Measurements from ENCODE around the gene MRPS17. TPM values are rescaled to one million over a fixed set of nuclear protein-coding genes. Genes with fewer than 3 reads are reported as not detected.

MRPS17 gene
- total and polyA plus RNA-seq, 2 of the 4 experiments (the other 2 are of a cell fraction) = 9.9 to 15.2 TPM

- H3K36me3 ChIP-seq (ENCODE audit: control insufficient read depth, insufficient read depth, low read length) = peaks cover 9% of the 10 kb centered on the region
- no peak overlapping the region for H4K91ac ChIP-seq (ENCODE audit: insufficient read depth, low read depth, low read length)
- DNase-seq (no peak), ATAC-seq (ENCODE audit: low read depth) (no peak)
- no peak overlapping the region for H3K14ac ChIP-seq (replicated peaks; ENCODE audit: low read depth, low read length)
- BruUV-seq (replicated peaks) = no TSS peak
- H2BK15ac ChIP-seq (ENCODE audit: low read depth, low read length) = no peak overlapping the region
- H3K9ac ChIP-seq (ENCODE audit: low read depth, low read length) = no peak overlapping the region
- H3K27ac ChIP-seq (ENCODE audit: insufficient read depth, low read length) = no peak overlapping the region
- no peak overlapping the region for H3K4me3 ChIP-seq (ENCODE audit: insufficient read depth, low read depth, low read length)
- ChIA-PET POLR2A (ENCODE audit: unreplicated experiment) (no interaction called here), CTCF (interaction anchor here (0.7 kb wide), 1 partner anchor 8 kb away, joined by 3 read pairs; no protein-coding TSS in a partner anchor)
- 81% methylated on average over 5 of the region's 7 CpGs; no CpG with 5 or more reads in 1 of the 2 experiments for WGBS, 2 experiments (ENCODE audit: extremely low coverage in 2 of 2, insufficient read length in 1 of 2)
- H3K9me3 ChIP-seq (ENCODE audit: control insufficient read depth, insufficient read depth, low read length) = no peaks in the 10 kb centered on the region
- peaks cover 24% of the 10 kb centered on the region for H4K20me1 ChIP-seq (ENCODE audit: insufficient read depth, low read length)
- no peak overlapping the region for H3K4ac ChIP-seq (ENCODE audit: low read depth, low read length)
- H3K18ac ChIP-seq (ENCODE audit: low read depth, low read length) = no peak overlapping the region
- H3K4me1 ChIP-seq (ENCODE audit: control insufficient read depth, insufficient read depth, low read length) = peaks cover 4% of the 10 kb centered on the region; the same call in 1 of the 2 replicates
- no peak overlapping the region; the same call in 1 of the 2 replicates for H3K23ac ChIP-seq (ENCODE audit: low read depth, low read length)
- no peak overlapping the region for H2BK5ac ChIP-seq (ENCODE audit: low read depth, low read length, poor library complexity, severe bottlenecking)
- TF ChIP-seq FOS (IDR thresholded peaks at IDR 0.05; ENCODE audit: low read depth, low read length) = no peak
- no peak for TF ChIP-seq CTCF (conservative IDR thresholded peaks at IDR 0.05; ENCODE audit: low read depth, low read length)
- TF ChIP-seq RCOR1 (IDR thresholded peaks at IDR 0.05; ENCODE audit: insufficient replicate concordance, low read length) = no peak
- no peak for TF ChIP-seq RFX5 (IDR thresholded peaks at IDR 0.05; ENCODE audit: low read depth, low read length)
- no peak for TF ChIP-seq MAZ (IDR thresholded peaks at IDR 0.05; ENCODE audit: borderline replicate concordance, low read depth, low read length)
- no peak for TF ChIP-seq NFE2L2 (IDR thresholded peaks at IDR 0.05; ENCODE audit: low read depth, low read length)
- no peak for TF ChIP-seq BHLHE40 (IDR thresholded peaks at IDR 0.05; ENCODE audit: low read depth, low read length)
- TF ChIP-seq SMC3 (IDR thresholded peaks at IDR 0.05; ENCODE audit: low read depth, low read length) = no peak
- TF ChIP-seq MXI1 (IDR thresholded peaks at IDR 0.05; ENCODE audit: borderline replicate concordance, low read depth, low read length) = no peak
- no peak for TF ChIP-seq RAD21 (IDR thresholded peaks at IDR 0.05; ENCODE audit: low read length)
- no peak for TF ChIP-seq USF2 (IDR thresholded peaks at IDR 0.05; ENCODE audit: low read depth, low read length)
- no peak for TF ChIP-seq CHD1 (IDR thresholded peaks at IDR 0.05; ENCODE audit: low read depth, low read length)
- peaks cover 4% of the 10 kb centered on the region; the same call in 1 of the 2 replicates for H3K9me1 ChIP-seq (ENCODE audit: insufficient read depth, low read length)
- no peak overlapping the region for H2BK120ac ChIP-seq (ENCODE audit: low read depth, low read length)
- in situ Hi-C loops (cut with MboI; ENCODE audit: low sequenced_read_pairs) = loop anchor here (25.0 kb wide), 2 partner anchors 533 to 683 kb away; no protein-coding TSS in a partner anchor
- H2BK20ac ChIP-seq (ENCODE audit: low read depth, low read length) = no peak overlapping the region
- no peak overlapping the region for H3K56ac ChIP-seq (ENCODE audit: extremely low read depth, insufficient read depth, low read length)
- dilution Hi-C loops (cut with HindIII; ENCODE audit: low sequenced_read_pairs, unreplicated experiment) = no loop called here
- peaks cover 26 to 59% of the 10 kb centered on the region in 2 experiments for H3K79me1 ChIP-seq (ENCODE audit: low read depth in 1 of 2, low read length in 2 of 2)
- intact Hi-C loops (cut with micrococcal nuclease) = no loop called here
- H3K27me3 ChIP-seq (ENCODE audit: control insufficient read depth, insufficient read depth, low read length) = no peaks in the 10 kb centered on the region
- no peak overlapping the region for H2AK9ac ChIP-seq (replicated peaks; ENCODE audit: low read depth, low read length, poor library complexity)
- H4K5ac ChIP-seq (ENCODE audit: low read depth, low read length) = no peak overlapping the region
- H2AFZ ChIP-seq (replicated peaks; ENCODE audit: low read length, poor library complexity) = peak overlapping the region; percentile 23
- no peak overlapping the region for H3K4me2 ChIP-seq (ENCODE audit: low read depth, low read length)
- H2AK5ac ChIP-seq (ENCODE audit: low read depth, low read length) = no peak overlapping the region
- no peak overlapping the region for H4K8ac ChIP-seq (ENCODE audit: low read depth in 2 of 2, low read length in 2 of 2)
These were observed 18.9 kb downstream of the MRPS17 start for GRCh38 chr7:55970561-55970960.
